HUDEP-2 (cell line): ENCODE measurements around the gene TAF8.
"Not testable (repeated sequence)": the region's sequence is repeated elsewhere in the genome, so short reads cannot be mapped to it uniquely, and the experiment has no call there.

Source experiments
- DNase-seq, 76 experiments: peaks; one replicate each; lab custom pipeline; 2025; ENCODE audit not compliant: unreplicated experiment in 76 of 76; lab: John Stamatoyannopoulos, UW

The TAF8 gene

DNA sequence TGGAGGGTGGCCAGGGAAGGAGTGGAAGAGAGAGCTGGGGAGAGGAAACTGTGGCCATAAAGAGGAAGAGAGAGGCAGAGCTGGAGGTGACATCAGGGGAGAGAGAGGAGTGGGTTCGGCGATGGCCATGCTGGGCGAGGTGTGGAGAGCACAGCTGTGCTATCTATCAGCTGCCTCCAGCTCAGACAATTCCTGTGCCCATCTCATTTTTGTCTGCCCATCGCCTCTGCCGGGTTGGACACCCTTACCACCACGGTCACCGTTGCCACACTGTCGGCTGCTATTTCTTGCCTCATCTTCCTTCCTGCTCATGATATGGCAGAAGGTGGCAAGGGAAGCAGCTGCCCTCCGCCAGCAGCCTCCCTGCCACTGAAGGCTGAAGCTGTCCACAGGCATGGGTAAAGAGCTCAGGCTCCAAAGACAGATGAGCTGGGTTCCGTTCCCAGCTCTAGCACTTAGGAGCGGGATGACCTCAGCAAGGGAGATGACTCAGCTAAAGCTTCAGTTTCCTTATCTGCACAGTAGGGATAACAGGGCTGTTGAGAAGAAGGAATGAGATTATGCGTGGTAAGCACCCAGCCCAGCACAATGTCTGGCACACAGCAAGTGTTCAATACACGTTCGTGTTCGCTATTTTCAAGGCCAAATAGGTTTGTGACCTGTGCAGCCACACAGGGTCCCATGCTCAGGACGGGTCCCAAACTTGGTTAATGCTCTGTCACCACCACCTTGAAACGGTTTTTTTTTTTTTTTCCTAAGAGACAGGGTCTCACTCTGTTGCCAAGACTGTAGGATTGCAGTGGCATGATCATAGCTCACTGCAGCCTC lies 21.9 kb upstream of the TAF8 start:
- DNase-seq: peak in 73 of 76 experiments; percentile 55 to 96 (median 85)

DNA sequence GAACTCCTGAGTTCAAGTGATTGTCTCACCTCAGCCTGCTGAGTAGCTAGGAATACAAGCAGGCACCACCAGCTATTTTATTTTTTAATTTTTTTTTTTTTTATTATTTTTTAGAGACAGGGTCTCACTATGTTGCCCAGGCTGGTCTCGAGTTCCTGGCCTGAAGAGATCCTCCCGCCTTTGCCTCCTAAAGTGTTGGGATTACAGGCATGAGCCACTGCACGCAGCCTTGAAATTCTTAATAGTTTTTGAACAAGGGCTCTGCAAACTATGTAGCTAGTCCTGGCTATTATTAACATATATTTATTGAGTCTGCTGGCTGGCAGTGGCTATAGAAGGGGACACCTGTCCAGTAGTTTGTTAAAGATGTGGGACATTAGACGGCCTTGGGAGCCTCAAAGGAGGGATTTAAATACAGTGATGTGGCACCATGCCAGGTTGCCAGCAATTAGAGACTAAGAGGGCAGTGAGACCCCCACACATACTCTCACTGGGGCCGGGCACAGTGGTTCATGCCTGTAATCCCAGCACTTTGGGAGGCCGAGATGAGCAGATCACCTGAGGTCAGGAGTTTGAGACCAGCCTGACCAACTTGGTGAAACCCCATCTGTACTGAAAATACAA lies 21.1 kb upstream of the TAF8 start:
- DNase-seq: peak in 4 of 76 experiments; percentile 37 to 57 (median 52)

DNA sequence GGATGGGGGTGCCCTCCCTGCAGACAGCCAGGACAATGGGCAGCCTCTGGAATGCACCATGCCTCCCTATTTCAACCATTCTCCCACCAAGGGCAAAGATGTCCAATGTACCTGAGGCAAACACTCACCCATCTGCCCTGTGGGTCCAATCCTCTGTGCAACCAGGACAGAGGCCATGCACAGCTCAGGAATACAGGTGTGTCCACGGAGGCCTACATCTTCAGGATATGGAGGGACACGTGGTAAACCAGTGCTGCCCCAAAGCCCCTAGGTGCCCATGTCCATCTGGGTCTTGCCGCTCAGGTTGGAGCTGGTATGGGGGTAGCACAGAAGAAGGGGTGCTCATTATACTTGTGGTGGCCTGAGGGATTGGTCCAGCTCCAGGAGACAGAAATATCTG lies 20.4 kb upstream of the TAF8 start:
- DNase-seq: peak in 5 of 76 experiments; percentile 23 to 63 (median 56)

DNA sequence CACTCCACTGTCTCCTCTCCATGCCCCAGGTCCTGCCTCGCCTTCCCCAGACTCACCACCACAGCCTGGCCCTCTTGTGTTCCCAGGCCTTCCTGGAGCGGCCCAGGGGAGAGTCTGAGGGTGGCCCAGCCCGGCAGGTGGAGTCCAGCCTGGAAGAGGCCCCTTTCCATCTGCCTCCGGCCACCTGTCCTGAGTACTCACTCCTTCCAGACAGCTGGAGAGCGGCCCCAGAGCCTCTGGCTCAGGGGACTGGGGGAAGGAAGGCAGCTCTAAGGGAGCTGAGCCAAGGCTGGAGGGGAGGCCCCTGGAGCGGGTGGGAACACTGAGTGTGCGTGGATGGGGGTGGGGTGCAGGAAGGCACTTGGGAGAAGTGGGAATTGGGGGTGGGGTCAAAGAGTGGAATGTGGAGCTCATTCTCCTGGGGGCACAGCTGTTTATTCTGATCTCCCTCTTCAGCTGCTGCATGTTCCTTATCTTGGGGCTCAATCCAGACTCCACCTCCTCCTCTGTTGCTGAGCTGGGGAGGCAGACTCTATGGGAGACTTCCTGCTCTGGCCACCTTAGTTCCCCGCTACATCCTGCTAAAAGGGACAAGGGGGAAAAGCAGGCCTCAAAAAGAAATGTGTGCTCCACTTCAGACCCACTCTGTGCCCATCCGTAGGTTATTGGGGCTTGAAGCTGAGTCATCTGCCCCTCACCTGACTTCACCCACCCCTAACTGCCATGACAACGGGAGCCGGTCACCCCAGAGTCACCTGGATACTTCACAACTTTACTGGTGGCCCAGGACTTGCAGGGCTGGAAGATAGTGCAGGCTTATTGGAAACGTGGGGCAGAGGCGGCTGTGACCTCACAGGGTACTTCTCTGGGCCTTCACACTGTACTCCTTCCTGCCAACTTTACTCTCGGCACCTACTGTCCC lies 19.5 kb upstream of the TAF8 start:
- peak in 74 of 76 experiments; percentile 52 to 94 (median 73) for DNase-seq

DNA sequence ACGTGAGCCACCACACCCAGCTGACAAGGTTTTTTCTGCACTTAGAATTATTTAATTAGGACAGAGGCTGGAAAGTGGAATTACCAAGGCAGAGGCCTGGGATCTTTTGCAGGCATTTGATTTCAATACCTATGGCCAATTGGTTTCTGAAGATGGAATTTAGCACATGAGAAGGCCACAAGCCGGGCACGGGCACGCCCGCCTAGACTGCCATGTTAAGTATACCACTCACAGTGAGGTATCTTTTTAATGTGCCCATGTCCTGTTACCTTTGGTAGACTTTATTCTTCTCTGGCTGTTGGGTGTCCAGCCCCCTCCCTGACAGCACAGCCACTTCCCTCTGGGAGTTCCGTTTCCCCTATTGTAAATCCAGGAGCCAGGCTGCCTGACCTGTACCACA lies 18.0 kb upstream of the TAF8 start:
- DNase-seq: peak in 2 of 76 experiments; percentile 25 to 33

DNA sequence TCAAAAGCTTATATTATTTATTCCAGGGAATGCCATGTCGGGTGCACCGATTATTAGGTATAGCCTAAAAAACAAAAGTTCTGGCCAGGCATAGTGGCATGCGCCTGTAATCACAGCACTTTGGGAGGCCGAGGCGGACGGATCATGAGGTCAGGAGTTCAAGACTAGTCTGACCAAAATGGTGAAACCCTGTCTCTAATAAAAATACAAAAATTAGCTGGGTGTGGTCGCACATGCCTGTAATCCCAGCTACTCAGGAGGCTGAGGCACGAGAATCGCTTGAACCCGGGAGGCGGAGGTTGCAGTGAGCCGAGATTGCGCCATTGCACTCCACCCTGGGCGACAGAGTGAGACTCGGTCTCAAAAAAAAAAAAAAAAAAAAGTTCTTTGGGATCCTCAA lies 12.7 kb upstream of the TAF8 start:
- DNase-seq: not testable (repeated sequence)

DNA sequence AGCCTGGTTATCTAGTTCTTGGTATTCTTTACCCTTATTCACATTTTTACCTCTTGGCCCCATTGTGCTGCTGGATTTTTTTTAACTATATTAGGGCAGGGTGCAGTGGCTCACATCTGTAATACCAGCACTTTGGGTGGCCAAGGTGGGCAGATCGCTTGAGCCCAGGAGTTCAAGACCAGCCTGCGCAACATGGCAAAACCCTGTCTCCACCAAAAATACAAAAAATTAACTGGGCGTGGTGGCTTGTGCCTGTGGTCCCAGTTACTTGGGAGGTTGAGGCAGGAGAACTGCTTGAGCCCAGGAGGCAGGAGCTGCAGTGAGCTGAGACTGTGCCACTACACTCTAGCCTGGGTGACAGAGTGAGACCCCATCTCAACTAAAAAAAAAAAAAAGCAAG lies 12.2 kb upstream of the TAF8 start:
- no peak for DNase-seq

DNA sequence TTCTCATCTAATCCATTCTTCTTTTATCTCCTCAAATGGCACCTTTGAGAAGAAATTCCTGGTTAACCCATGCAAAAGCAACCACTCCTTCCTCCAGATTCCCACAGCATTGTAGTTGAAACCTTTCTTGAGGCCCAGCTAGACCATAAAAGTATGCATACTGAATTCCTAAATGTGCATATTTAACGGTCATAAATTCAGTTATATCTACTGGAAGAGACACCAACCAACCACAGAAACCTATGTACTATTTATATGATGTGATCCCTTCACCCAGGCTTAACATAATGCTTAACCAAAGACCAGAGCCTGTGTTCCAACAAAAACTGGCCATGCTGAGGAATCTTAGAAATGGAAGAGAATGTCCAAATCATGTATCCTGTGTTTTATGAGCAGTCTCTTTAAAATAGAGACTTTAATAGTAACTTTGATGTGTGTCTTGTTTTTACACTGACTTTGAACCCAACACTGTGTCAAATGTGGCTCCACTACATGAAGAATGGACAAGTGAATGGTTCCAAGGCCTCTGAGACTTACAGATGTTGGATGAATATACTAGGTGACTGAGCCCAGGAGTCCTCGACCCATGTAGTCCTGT lies 11.4 kb upstream of the TAF8 start:
- DNase-seq: no peak

DNA sequence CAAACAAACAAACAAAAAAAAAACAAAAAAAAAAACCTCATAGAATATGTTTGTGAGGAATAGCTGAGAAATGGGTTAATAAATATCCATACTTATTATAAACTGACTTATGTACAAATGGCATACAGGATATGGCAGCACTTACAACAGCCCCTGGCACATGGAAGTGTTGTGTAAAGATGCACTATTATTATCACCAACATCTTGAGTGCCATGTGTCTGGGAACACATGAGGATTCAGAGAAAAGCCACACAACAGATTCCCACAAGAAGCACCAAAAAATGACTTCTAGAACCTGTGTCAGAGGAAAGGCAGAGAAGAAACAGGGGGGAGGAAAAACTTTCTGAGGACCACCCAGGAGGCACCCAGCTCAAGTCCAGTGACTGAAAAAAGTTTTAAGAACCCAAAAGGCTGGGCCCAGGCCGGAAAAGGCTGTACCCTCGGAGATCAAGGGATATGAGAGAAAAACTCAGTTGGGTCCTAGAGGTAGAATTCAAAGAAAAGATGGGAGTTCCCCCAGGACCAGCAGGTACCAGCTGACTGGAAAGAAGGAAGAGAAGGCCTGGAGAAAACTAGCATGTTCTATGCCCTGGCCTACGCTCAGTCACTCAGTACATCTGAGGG lies 9.4 kb upstream of the TAF8 start:
- no peak for DNase-seq

DNA sequence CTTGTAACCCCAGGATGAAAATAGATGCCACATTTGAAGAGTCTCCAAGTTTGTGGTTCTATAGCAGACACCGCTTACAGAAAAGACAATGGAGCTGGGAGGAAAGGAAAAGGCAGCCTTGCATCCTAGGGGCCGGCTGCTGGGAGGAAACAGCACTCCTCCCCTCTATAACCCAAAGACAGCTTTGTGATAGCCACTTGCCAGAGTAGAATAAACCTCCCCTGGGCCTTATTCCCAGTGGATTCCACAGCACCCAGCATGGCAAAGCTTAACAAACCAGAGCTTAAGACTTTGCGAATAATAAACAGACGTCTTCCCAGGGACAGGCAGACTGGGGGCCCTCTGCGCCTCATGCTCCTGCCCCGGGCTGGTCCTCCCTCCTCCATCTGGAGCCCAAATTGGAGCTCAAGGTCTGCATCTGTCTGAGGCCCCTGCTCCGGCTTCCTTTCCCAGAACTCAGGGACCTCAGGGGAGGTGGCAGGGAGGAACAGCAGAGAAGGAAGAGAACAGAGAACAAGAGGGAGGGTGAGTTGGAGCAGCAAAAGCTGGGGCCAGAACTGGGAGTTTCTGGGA lies 8.8 kb upstream of the TAF8 start:
- no peak for DNase-seq

DNA sequence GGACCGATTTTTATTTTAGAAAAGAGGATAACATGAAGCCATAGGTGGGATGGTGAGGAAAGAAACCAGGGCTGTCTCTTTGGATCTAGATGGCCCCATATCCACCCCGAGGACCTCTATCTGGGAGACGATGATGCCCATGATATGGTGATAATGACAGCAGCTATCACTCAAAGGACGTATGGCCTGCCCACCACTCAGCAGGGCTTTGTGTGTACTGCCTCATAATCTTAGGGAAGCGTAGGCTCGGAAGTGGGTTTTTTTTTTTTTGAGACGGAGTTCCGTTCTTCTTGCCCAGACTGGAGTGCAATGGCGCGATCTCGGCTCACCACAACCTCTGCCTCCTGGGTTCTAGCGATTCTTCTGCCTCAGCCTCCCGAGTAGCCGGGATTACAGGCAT lies 8.2 kb upstream of the TAF8 start:
- no peak for DNase-seq

DNA sequence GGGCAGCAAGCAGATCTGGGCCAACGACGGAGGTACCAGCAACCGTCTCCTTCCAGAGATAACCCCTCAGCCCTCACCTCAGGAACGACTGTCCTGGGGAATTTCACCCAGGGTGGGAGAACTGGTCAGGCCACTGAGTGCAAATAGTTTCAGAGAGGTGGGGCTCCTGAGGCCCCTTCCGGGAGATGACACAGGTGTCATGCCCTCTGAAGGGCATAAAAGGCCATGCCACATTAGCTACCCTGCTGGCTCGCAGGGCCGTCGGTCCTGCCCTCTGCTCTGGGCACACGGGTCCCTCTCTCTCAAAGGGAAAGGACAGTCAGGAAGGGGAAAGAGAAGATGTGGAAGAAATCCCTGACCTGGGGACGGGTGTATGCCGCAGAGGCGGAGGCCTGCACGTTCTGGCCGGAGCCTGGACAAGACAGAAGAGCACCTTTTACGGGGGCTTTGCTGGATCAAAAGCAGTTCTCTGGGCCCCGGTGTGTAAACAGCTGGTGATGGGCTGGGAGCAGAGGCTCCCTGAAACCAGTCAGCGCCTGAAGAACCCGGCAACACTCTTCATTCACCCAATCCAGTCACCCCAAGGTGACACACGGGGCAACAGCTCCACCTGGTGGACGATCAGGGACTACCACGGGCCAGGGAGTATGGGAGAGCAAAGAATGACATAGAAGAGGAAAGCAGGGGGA lies 6.4 kb upstream of the TAF8 start:
- DNase-seq: peak in 73 of 76 experiments; percentile 56 to 97 (median 89)

DNA sequence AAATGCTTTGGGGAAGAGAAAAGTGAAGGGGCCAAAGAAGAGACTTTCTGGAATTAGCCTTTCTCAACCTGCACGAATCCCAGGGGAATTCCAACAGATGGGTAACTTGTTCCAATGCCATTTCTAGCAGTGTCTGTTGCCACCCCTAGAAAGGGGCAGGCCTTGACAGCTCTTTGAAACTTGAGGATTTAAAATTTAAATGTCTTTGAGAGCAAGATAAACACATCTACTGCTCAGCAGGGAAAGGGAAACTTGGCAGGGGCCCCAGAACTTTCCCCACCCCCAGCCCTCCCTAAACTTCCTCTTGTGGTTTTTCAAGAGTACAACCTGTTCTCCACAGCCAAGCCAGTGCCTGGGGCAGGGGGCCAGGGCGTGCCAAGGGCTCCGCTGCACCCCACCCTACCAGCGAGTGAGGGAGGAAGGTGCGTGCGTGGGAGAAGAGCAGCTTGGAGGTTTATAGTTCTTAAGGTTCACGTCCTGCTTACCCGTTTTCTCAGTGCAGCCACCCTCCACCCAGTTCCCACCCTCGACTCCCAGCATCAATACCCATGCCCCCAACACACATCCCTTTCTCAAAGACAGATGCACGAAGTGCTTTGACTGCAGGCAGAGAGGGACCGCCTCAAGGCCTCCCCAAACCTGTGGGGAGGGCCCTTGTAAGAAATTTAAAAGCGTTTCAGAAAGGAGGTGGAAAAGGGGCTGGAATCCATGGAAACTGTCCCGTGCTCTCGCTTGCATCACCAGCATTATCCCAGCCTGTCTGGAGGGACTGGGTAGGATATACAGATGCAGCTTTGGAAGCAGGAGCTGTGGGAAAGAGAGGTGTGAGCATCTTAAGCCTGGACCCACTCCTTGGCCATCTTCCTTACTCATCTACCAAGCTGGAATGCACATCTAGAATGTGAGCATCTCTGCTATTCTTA lies 4.5 kb upstream of the TAF8 start:
- DNase-seq: peak in 75 of 76 experiments; percentile 81 to 100 (median 98)

DNA sequence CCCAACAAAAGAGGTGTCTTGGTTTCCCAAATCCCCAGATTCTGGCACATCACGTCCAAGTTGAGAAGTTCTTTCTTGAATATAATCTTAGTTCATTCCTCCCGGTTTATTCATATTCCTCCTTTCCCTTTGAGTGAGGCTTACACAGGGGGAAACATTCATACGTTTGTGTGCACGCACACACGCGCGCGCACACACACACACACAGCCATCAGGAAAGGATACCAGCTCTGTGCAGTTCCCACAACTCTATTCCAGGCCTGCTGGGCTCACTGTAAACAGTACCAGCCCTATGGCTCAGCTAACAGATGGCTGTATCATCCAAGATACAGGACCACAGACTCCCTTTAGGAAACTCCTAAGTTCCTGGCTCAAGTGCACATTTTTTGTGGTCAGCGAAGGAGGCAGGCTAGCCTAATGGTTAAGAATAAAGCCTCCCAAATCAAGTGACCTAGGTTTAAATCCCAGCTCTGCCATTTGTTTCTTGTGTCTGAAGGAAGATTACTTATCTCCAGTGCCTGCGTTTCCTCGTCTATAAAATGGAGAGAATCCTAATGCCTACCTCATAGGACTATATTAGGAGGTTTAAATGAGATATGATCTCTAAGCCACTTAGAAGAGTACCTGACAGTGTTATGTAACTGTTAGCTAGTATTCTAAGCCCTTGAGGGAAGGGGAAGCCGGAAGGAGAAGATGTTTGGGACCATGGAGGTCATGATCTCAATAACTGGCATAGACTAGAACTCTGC lies 3.7 kb upstream of the TAF8 start:
- peak in 2 of 76 experiments; percentile 25 to 57 for DNase-seq

DNA sequence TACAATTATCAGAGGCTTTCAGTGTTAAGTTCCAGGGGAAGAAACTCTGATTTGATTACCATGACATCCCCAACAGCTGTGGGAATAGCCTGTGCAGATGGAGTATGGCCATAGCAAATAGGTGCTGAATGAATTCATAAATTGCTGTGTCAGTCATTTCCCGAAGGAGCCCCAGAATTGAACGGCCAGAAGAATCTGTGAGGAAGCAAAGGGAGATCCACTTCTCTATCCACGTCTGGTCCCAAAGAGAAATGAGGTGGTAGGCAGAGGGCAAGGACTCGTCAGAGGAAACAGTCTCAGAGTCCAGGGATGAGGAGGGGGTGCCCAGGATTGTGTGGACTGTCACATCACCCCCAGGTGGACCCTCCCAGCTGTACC lies 3.1 kb upstream of the TAF8 start:
- no peak for DNase-seq

DNA sequence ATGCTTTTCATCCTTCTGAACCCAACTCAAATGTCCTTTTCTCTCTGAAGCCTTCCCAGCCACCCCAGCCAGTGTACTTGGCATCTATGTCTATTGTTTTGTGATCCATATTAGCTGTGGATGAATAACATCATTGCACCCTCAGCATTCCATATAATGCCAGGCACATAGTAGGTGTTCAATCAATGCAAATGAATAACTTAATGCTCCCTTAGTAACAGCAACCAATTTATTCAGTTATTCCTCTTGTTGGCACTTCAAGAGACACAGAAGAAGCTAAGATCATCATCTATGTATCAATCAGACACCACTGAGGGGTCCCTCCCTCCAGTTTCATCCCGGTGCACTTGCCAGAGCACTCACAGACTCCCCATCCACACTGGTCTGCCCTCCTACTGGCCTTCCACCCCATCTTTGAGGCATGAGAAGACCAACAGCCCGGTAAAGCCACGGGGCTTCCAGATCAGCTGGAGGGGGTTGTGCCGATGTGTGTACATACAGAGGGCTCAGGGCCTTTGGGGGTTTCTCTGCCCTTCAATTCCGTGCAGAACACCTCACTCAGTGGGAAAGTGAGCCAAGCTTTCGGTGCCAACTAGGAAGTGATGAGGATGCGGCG lies 2.4 kb upstream of the TAF8 start:
- peak in 2 of 76 experiments; percentile 20 to 51 for DNase-seq
